Measurements from ENCODE around the gene M1AP. TPM values are rescaled to one million over a fixed set of nuclear protein-coding genes. Genes with fewer than 3 reads are reported as not detected.

M1AP gene
- total and polyA plus RNA-seq, 7 donors, result 0.16 to 0.60 (median 0.33) TPM; not detected in 3

- Histone ChIP-seq H3K27me3 (no peaks in the 10 kb centered on the region), H3K4me3 (no peak overlapping the region), H3K4me1 (peaks cover 0 to 37% (median 26%) of the 10 kb centered on the region in 4 donors), H3K9me3 (no peaks in the 10 kb centered on the region), H3K27ac (no peak overlapping the region), H3K36me3 (no peaks in the 10 kb centered on the region)
- intact Hi-C loops (cut with DNase I), result no loop called here
- TF ChIP-seq POLR2A (IDR thresholded peaks at IDR 0.05) (no peak), CTCF (IDR thresholded peaks at IDR 0.05) (no peak), EP300 (IDR thresholded peaks at IDR 0.05) (no peak), POLR2AphosphoS5 (IDR thresholded peaks at IDR 0.05) (no peak)
- no peak for DNase-seq
Observed at GRCh38 chr2:74551530-74551929, 96.6 kb downstream of the M1AP start.

- intact Hi-C loops (cut with DNase I), result no loop called here
- Histone ChIP-seq H3K9me3 (no peaks in the 10 kb centered on the region), H3K27me3 (no peaks in the 10 kb centered on the region), H3K27ac (no peak overlapping the region), H3K4me3 (no peak overlapping the region), H3K4me1 (peaks cover 0 to 28% (median 22%) of the 10 kb centered on the region in 4 donors), H3K36me3 (no peaks in the 10 kb centered on the region)
- no peak for DNase-seq
- WGBS, 2 donors, result 90 to 93% methylated on average over 7 of the region's 7 CpGs
- TF ChIP-seq CTCF (IDR thresholded peaks at IDR 0.05) (no peak), POLR2A (IDR thresholded peaks at IDR 0.05) (no peak), EP300 (IDR thresholded peaks at IDR 0.05) (no peak)
Observed at GRCh38 chr2:74550231-74550630, 97.9 kb downstream of the M1AP start.

DNA sequence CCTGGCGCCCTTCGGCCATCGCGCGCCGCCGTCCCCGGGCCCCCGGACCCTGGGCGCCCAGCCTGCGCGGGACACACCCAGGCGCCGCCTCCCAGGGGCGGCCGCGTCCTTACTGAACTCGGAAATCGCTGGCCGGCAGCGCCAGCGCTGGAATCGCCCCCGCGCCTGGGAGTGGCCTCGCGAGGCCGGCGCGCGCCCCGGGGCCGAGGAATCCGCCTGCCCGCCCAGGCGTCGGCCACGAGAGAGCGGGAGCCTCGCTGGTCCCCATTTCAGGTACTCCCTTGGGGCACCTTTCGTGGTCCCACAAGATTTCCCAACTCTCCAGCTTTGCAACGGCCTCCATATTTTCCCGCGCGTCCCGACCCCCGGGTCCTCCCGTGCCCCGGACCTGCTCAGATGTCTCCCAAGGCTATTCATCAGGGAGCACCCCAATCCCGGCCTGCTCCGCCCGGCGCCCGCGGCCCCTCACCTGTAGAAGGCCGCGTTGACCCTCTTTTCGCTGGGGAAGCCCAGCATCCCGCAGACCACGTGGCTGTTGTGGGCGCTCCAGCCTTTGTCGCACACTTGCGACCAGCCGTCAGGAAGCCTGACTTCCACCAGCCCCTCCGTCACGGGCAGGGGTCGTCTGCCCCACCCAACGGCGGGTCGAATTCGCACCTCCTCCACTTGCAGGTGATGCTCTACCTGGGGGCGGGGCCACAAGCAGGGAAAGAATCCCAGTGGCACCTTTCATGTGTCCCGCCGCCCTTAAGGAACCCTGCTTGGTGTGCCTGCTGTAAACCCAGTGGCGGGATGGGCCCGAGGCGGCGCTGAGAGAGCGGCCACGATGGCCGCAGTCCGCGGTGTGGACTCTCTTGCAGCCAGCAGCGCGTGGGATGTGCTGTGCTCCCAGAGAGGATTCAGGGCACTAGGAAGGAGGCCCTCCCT, 99.0 kb downstream of the M1AP start:
- H3K27ac ChIP-seq, result peak overlapping the region; percentile 70 to 81 (median 74)
- H3K9me3 ChIP-seq, result no peaks in the 10 kb centered on the region
- peak; percentile 83 for DNase-seq
- H3K4me1 ChIP-seq, result peaks cover 0 to 26% (median 20%) of the 10 kb centered on the region in 4 donors
- H3K4me3 ChIP-seq, result peak overlapping the region; percentile 39 to 61 (median 58)
- no peaks in the 10 kb centered on the region for H3K27me3 ChIP-seq
- no peaks in the 10 kb centered on the region for H3K36me3 ChIP-seq
- intact Hi-C loops (cut with DNase I), result loop anchor here (2.0 kb wide), 1 partner anchor 18 kb away; no protein-coding TSS in a partner anchor
- WGBS, 2 donors, result 2 to 3% methylated on average over 85 of the region's 85 CpGs
- TF ChIP-seq POLR2A (IDR thresholded peaks at IDR 0.05) (no peak), POLR2AphosphoS5 (IDR thresholded peaks at IDR 0.05) (peak in 2 of 4 donors; percentile 42 to 45)

DNA sequence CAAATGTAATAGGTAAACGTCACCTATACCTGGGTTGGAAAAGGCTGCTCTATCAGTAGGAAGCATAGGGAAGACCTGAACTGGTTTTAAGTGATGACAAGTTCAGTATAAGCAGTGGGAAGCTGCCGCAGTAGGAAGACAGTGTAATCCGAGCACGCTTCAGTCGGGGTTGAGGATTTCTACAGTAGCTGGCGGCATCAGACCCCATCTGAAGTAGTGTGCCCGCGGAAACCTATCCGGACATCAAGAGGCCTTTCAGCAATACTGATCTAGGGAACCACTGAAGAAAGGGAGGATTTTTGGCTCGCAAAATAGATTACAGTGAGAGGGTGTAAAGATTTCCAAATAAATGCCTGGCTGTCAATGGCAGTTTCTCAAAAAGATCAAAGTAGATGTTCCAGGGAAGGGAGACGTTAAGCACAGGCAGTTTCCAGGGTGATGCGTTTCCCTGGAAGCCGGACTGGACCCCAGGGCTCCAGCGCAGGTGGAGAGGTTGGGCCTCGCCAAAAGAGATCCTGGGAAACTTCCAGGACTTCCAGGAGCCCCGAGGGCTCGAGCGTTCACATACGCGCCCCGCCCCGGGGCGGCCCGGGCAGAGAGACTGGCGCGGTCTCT, 99.7 kb downstream of the M1AP start:
- no peak for DNase-seq
- H3K27ac ChIP-seq, result peak overlapping the region; percentile 70 to 81 (median 74)

More for the DNA sequence above, 99.7 kb downstream of the M1AP start:
- no peaks in the 10 kb centered on the region for H3K36me3 ChIP-seq
- 12 to 25% methylated on average over 26 of the region's 26 CpGs for WGBS, 2 donors
- peaks cover 0 to 22% (median 17%) of the 10 kb centered on the region in 4 donors for H3K4me1 ChIP-seq
- intact Hi-C loops (cut with DNase I), result loop anchor here (2.0 kb wide), 1 partner anchor 18 kb away; no protein-coding TSS in a partner anchor
- no peaks in the 10 kb centered on the region for H3K9me3 ChIP-seq
- H3K4me3 ChIP-seq, result peak overlapping the region; percentile 39 to 61 (median 58)
- TF ChIP-seq POLR2A (IDR thresholded peaks at IDR 0.05) (no peak), CTCF (IDR thresholded peaks at IDR 0.05) (no peak), EP300 (IDR thresholded peaks at IDR 0.05) (no peak), POLR2AphosphoS5 (IDR thresholded peaks at IDR 0.05) (no peak)
- no peaks in the 10 kb centered on the region for H3K27me3 ChIP-seq

All from sigmoid colon (tissue), 7 donors.